ENCODE results near the gene IL25. TPM values are rescaled to one million over a fixed set of nuclear protein-coding genes. Genes with fewer than 3 reads are reported as not detected.
"Not testable (repeated sequence)": the region's sequence is repeated elsewhere in the genome, so short reads cannot be mapped to it uniquely, and the experiment has no call there.

Gene IL25
- total and polyA plus RNA-seq, 2 experiments from 2014 or later = not detected

DNA sequence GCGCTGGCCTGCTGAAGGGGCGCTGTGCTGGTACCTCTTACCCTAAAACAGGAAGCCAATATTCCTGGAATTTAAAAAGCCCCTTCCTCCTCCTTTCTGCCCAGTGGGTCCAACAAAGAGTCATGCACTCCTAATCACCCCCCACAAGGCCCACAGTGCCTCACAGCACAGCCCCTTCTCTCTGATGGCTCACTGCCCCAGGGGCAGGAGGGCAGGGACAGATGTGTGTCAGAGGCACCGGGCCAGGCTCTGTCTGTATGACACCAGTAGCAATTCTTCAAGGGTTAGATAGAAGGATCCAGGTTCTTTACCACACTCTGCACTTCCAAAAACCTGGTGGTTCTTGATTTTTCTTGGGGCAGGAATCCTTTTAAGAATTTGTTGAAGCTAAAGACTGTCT, 26.5 kb downstream of the IL25 start:
- H3K27me3 ChIP-seq (replicated peaks; ENCODE audit: insufficient read depth) = peaks cover 16% of the 10 kb centered on the region; the same call in 1 of the 2 replicates
- WGBS, 2 experiments (ENCODE audit: low coverage in 1 of 2, low lambda C conversion rate in 2 of 2, missing lambda C conversion rate in 2 of 2) = 75 to 82% methylated on average over 3 of the region's 3 CpGs
- H3K9me2 ChIP-seq (ENCODE audit: insufficient read depth) = no peaks in the 10 kb centered on the region
- H3K4me3 ChIP-seq = no peak overlapping the region
- no peak overlapping the region for H3K9ac ChIP-seq
- no peak overlapping the region for H2AFZ ChIP-seq
- H3K27ac ChIP-seq = no peak overlapping the region
- TF ChIP-seq EZH2 (IDR thresholded peaks at IDR 0.05; ENCODE audit: insufficient read depth, poor library complexity, severe bottlenecking) (no peak), EZH2phosphoT487 (IDR thresholded peaks at IDR 0.05; ENCODE audit: insufficient read depth, low read depth) (no peak)
- no peaks in the 10 kb centered on the region for H4K20me1 ChIP-seq (ENCODE audit: insufficient read depth)
- H3K79me2 ChIP-seq (ENCODE audit: insufficient read depth) = no peaks in the 10 kb centered on the region
- in situ Hi-C loops (cut with MboI) = no loop called here
- H3K36me3 ChIP-seq (ENCODE audit: low read depth) = no peaks in the 10 kb centered on the region
- no peaks in the 10 kb centered on the region for H3K9me3 ChIP-seq (ENCODE audit: low read depth)
- no peaks in the 10 kb centered on the region for H3F3A ChIP-seq (ENCODE audit: insufficient read depth)
- no peaks in the 10 kb centered on the region for H3K4me1 ChIP-seq (ENCODE audit: insufficient read depth)
- H3K4me2 ChIP-seq (ENCODE audit: unreplicated experiment) = no peak overlapping the region
- DNase-seq = no peak

DNA sequence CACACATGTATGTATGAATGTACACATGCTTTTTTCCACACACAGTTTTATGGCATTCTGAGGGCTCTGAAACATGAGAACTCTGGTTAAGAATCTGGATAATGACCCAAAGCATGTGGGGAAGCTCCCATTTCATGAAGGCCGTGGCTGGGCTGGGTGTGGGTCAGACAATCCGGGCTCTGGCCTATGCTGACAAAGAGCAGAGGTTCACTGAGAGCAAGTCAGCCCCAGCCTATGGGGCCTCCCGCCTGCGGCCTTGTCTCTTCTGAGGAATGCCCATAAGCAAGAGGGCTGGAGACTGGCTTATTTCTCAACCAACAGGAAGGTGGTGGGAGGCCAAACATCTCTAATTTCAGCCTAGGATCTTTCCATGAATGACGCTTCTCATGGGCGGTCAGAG, 27.0 kb downstream of the IL25 start:
- no peak overlapping the region for H2AFZ ChIP-seq

DNA sequence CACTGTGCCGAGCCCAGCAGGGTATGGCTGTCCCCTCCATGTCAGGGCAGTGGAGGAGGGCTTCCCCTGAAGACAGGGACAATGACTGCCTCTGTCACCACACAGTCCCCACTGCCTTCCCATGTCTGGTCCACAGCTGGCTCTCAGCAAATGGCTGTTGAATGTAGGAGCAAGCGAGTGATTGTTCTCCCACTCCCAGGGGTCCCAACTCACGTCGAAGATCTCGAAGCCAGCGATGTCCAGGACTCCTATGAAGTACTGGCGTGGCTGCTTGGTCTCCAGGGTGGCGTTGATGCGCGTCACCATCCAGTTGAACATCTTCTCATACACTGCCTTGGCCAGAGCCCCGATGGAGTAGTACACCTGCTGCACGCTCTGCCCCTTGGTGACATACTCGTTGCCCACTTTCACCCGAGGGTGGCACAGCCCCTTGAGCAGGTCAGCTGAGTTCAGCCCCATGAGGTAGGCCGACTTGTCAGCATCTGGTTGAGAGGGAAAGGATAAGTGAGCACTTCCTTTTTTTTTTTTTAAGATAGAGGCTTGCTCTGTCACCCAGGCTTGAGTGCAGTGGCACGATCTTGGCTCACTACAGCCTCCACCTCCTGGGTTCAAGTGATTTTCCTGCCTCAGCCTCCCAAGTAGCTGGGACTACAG, 28.0 kb downstream of the IL25 start:
- H3K4me3 ChIP-seq; H4K20me1 ChIP-seq (ENCODE audit: insufficient read depth); H3K36me3 ChIP-seq (ENCODE audit: low read depth); H3K27ac ChIP-seq; H3K9me2 ChIP-seq (ENCODE audit: insufficient read depth); H3K9ac ChIP-seq; in situ Hi-C loops (cut with MboI); H3F3A ChIP-seq (ENCODE audit: insufficient read depth); H3K9me3 ChIP-seq (ENCODE audit: low read depth); DNase-seq; H3K4me1 ChIP-seq (ENCODE audit: insufficient read depth); H3K4me2 ChIP-seq (ENCODE audit: unreplicated experiment); H3K79me2 ChIP-seq (ENCODE audit: insufficient read depth); H2AFZ ChIP-seq: not testable (repeated sequence)
- WGBS, 2 experiments (ENCODE audit: low coverage in 1 of 2, low lambda C conversion rate in 2 of 2, missing lambda C conversion rate in 2 of 2) = 55 to 57% methylated on average over 15 to 16 of the region's 16 CpGs
- peaks cover 16% of the 10 kb centered on the region; the same call in 1 of the 2 replicates for H3K27me3 ChIP-seq (replicated peaks; ENCODE audit: insufficient read depth)

More for the DNA sequence above, 27.0 kb downstream of the IL25 start:
- WGBS, 2 experiments (ENCODE audit: low coverage in 1 of 2, low lambda C conversion rate in 2 of 2, missing lambda C conversion rate in 2 of 2) = 38 to 42% methylated on average over 6 of the region's 6 CpGs
- no peaks in the 10 kb centered on the region for H3K9me2 ChIP-seq (ENCODE audit: insufficient read depth)
- no peak for DNase-seq
- H3K27me3 ChIP-seq (replicated peaks; ENCODE audit: insufficient read depth) = peaks cover 16% of the 10 kb centered on the region; the same call in 1 of the 2 replicates
- no peaks in the 10 kb centered on the region for H3K4me1 ChIP-seq (ENCODE audit: insufficient read depth)
- H3K4me3 ChIP-seq = no peak overlapping the region
- H3K9ac ChIP-seq = no peak overlapping the region
- no peak for TF ChIP-seq EZH2phosphoT487 (IDR thresholded peaks at IDR 0.05; ENCODE audit: insufficient read depth, low read depth)
- no peak for TF ChIP-seq EZH2 (IDR thresholded peaks at IDR 0.05; ENCODE audit: insufficient read depth, poor library complexity, severe bottlenecking)
- H3K9me3 ChIP-seq (ENCODE audit: low read depth) = no peaks in the 10 kb centered on the region
- no peaks in the 10 kb centered on the region for H3K79me2 ChIP-seq (ENCODE audit: insufficient read depth)
- H3K36me3 ChIP-seq (ENCODE audit: low read depth) = no peaks in the 10 kb centered on the region
- no peak overlapping the region for H3K27ac ChIP-seq
- no peaks in the 10 kb centered on the region for H4K20me1 ChIP-seq (ENCODE audit: insufficient read depth)
- H3K4me2 ChIP-seq (ENCODE audit: unreplicated experiment) = no peak overlapping the region
- no peaks in the 10 kb centered on the region for H3F3A ChIP-seq (ENCODE audit: insufficient read depth)
- in situ Hi-C loops (cut with MboI) = no loop called here

DNA sequence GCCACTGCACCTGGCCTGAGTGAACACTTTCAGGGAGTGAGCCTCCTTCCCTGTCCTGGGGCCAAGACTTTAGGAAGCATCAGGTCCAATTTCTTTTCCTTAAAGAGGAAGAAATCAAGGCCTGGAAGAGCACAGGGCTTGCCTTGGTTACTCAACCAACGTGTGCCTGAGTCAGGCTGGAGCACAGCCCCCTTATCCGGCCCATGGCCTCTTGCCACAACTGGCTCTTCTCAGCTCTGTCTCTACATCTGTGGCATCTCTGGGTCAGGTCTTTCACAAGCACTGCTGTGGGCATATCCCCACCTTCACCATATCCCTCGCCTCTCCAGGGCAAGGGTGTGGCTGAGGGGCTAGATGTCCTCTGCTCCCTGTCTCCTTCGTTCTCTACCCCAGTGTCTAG, 28.7 kb downstream of the IL25 start:
- no peak for DNase-seq
- 40 to 44% methylated on average over 4 of the region's 4 CpGs for WGBS, 2 experiments (ENCODE audit: low coverage in 1 of 2, low lambda C conversion rate in 2 of 2, missing lambda C conversion rate in 2 of 2)
- Histone ChIP-seq H3K4me3 (no peak overlapping the region), H3K9me2 (ENCODE audit: insufficient read depth) (no peaks in the 10 kb centered on the region), H3K27me3 (replicated peaks; ENCODE audit: insufficient read depth) (peaks cover 13% of the 10 kb centered on the region), H2AFZ (no peak overlapping the region), H3K9ac (no peak overlapping the region), H3K9me3 (ENCODE audit: low read depth) (no peaks in the 10 kb centered on the region), H3K4me1 (ENCODE audit: insufficient read depth) (no peaks in the 10 kb centered on the region), H4K20me1 (ENCODE audit: insufficient read depth) (no peaks in the 10 kb centered on the region), H3K4me2 (ENCODE audit: unreplicated experiment) (no peak overlapping the region), H3K79me2 (ENCODE audit: insufficient read depth) (no peaks in the 10 kb centered on the region), H3K36me3 (ENCODE audit: low read depth) (no peaks in the 10 kb centered on the region), H3F3A (ENCODE audit: insufficient read depth) (no peaks in the 10 kb centered on the region), H3K27ac (no peak overlapping the region)
- in situ Hi-C loops (cut with MboI) = no loop called here
- TF ChIP-seq EZH2phosphoT487 (IDR thresholded peaks at IDR 0.05; ENCODE audit: insufficient read depth, low read depth) = no peak
- TF ChIP-seq EZH2 (IDR thresholded peaks at IDR 0.05; ENCODE audit: insufficient read depth, poor library complexity, severe bottlenecking) = no peak
